Cerebellar cortex (tissue), 1 donor: ENCODE data around the gene ZBTB2.

Experiments
- DNase-seq: peaks from one replicate; pipeline ENCODE4 v3.0.0-alpha.2; 2015; ENCODE audit warnings: low spot score

Gene ZBTB2, protein sequence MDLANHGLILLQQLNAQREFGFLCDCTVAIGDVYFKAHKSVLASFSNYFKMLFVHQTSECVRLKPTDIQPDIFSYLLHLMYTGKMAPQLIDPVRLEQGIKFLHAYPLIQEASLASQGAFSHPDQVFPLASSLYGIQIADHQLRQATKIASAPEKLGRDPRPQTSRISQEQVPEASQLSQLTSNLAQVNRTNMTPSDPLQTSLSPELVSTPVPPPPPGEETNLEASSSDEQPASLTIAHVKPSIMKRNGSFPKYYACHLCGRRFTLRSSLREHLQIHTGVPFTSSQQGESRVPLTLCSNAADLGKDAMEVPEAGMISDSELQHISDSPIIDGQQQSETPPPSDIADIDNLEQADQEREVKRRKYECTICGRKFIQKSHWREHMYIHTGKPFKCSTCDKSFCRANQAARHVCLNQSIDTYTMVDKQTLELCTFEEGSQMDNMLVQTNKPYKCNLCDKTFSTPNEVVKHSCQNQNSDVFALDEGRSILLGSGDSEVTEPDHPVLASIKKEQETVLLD

DNA sequence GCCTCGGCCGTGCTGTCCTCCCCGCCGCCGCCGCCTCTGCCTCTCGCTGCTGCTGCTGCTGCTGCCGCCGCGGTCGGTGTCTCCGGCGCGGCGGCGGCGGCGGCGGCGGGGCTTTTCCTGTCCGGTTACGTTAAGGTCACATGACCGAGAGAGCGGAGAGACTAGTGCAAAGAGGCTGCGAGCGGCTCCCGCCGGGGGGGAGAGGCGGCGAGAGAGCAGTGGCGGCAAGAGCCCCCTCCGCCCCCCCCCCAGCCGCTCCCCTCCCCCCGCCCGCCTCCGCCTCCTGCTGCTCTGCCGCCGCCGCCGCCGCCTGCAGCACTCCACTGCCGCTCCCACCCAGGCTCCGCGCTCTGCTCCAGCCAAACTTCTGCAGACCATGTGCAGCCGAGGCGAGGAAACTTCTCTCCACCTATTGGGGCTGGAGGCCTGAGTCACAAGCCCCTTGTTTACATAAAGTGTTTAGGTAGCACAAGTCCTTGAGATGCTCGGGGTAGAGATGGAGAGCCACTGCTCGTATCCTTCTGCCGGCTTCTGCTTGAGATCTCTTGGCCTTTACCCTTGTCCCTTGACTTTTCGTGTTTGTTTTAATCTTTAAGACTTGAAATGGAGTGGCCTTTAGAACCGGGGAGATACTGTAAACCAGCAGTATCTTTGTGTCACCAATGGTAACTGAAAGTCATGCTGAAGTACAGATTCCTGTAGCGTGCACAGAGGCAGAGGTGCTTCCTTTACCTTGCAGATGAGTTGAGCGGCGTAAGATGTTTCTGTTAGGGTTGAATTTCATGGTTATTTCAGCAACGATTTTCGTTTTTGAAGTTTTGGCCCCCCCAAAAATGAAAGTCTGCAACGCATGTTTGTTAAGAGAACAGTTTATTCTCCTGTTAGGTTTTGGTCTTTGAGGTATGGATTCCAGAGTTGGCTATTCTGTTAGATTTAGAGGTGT lies at the start of gene ZBTB2:
ZBTB2 (minus strand) TSS at position 89 of the 943 bp plus-strand sequence. CDS start 17,922 bp downstream, outside the sequence.
- peak; percentile 62 for DNase-seq

DNA sequence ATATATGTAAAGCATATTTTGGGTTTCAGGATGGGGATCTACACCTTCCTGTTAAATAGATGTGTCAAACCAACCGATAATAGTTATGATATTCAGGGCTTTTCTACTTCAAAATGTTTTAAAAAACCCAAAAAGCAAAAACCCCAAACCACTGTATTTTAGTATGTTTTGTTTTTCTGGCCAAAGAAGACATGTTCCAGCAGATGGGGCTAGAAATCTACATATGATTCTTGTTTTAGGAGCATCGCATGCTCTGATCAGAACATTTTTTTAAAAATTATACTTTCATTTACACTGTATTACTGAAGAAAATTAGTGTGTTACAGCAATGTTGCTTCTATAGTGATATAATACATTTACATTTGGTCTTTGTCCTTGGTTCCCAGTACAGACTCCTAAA lies 49.6 kb upstream of the ZBTB2 start:
- no peak for DNase-seq

DNA sequence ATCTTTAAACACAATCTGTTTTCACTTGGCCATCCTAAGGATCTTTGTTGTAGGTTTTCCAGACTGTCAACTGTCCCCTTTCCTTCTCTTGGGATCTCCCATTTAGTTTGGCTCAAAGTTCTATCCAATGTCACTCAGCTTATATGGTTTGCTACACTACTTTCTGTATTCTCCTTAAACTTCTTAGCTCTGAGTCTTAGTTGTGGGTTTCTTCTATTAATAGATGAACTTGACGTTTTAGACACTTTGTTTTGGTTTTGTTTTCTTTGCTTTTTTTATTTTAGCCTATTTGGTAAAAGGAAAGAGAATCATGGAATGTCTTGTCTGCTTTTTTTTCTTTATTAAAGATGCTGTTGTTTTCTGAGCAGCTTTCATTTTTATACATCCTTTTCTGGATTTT lies 49.1 kb upstream of the ZBTB2 start:
- no peak for DNase-seq

DNA sequence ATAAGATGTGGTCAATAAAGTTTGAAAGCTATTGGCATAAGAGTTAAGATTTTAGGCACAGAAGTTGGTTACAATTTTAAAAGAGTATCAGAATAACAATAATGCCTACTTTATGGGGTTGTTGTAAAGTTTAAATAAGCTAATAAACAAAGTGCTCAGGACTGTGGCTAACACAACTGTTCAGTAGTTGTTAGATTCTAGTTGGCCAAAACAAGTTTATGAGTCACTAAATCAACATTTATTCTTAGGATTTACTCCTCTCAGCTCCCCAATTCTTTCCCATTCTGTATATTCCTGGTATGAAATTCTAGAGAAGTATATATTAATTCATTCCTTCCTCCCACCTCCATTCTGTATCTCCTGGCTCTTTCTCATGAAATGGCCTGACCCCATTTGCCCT lies 46.0 kb upstream of the ZBTB2 start:
- no peak for DNase-seq

DNA sequence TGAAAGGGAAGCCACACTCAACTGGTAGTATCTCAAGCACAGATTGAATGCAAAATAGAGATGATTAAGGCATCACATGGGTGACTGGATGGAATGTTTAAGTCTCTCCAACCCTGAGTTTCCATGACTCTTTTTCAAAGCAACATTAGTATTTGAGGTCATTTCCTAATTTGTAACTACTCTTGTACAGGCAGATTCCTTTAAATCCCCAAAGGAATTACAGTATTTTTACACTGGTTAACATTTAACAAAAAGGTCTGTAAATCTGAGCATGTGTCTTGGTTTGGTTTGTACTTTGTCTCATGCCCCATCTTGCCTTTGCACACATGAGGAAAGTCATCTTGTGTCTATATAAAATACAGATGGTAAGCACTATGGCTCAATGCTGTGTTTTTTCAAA lies 45.4 kb upstream of the ZBTB2 start:
- no peak for DNase-seq

DNA sequence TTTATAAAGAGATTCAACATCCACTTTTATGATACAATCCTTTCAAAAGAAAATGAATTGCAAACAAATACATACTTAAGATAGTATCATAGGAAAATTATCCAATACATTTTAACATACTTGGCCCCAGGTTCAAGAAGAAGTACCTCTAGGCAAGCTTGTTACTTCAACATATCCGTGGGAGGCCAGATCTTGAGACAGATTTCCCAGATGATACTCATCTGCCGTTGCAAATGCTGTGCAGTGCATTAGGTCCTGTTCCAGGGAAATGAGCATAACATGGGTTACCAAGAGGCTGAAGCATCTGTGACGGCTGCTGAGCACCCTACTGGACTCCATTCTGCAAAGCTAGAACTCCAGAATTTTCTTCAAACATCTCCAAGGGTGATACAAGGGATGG lies 44.9 kb upstream of the ZBTB2 start:
- DNase-seq = no peak

DNA sequence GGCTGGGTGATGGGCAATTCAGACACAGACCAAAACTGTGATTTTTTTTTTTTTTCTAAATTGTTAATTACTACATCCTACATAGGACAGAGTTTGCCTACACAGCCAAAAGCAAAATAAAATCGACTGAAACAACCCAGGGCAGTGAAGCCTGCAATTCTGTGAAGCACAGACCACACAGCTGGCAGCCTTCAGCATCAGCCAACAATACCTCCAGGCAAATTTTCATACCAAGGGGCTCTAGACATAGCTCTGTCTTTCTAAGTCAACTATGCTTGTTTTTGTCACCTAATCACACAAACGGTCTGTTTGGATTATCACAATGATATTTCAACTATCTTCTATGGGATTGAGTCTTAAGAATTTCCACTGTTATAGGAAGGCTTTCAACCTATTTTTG lies 43.0 kb upstream of the ZBTB2 start:
- no peak for DNase-seq

DNA sequence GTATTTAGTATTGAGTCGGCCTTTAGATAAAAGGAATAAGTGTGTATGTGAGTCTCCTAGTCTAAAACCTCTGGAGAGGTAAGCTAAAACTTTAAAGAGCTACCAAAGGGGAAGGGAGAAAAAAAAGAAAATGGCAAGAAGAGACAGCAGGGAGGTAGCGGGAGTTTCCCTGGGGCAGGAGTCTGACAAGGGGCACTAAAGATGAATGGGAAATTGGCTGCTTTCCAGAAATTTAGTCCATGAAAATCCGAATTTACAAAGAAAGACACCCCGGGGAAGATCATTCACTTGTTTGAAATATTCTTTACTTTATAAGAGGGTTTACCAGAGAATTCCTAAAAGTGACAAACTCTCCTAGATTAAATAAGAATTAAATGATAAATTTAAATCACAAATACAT lies 41.3 kb upstream of the ZBTB2 start:
- no peak for DNase-seq

DNA sequence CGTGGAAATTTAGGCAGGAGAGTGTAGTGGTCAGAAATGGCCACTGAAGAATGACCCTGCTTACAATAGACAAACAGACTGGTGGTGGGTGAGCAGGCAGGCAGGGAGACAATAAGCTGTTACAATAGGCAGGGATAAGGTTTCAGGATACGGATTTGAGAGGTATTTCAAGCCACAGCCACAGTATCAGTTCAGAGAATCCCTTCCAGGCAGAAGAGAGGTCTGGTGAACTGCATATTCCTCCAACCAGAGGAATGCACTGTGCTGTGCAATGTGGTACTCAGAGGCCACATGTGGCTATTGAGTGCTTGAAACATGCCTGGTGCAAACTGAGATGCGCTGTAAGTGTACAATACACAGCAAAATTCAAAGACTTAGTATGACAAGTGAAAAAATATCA lies 40.0 kb upstream of the ZBTB2 start:
- no peak for DNase-seq

DNA sequence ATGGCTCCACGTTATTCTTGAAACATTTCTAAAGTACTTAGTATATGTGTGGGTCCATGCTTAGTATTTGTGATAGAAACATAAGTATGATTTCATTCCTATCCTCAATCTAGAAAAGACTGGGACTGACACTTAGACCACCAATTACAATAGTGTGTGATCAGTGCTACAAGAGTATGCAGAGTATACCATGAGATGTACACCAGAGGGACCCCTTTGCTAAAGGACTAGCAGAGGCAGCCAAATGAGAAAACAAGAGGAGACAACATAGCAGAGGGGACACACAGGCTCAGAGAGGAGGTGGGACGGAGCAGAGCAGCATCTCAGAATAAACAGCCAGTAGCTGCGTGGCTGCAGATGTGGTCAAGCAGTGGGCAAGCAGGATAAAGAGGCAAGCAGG lies 39.5 kb upstream of the ZBTB2 start:
- peak; percentile 26 for DNase-seq

DNA sequence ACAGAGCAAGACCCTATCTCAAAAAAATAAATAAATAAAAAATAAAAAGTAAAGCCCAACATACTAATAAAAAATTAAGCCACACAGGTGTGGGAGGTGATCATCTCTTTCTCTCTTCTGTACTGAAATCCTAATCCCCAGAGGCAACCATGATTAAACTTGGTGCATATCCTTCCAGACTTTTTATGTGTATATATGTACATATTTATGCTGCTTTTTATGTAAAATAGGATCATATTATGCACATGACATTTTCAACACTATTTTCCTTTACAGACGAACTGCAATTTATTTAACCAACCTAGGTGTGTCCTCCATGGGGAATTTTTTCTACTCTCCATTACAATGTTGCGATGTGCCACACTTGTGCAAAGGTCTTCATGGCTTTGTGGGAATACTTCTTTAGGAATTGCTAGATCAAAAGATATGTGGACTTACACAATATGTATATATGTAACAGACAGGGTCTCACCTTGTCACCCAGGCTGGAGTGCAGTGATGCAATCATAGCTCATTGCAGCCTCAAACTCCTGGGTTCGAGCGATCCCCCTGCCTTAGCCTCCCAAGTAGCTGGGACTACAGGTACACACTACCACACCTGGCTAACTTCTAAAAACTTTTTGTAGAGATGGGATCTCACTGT lies 36.9 kb upstream of the ZBTB2 start:
- DNase-seq = no peak

DNA sequence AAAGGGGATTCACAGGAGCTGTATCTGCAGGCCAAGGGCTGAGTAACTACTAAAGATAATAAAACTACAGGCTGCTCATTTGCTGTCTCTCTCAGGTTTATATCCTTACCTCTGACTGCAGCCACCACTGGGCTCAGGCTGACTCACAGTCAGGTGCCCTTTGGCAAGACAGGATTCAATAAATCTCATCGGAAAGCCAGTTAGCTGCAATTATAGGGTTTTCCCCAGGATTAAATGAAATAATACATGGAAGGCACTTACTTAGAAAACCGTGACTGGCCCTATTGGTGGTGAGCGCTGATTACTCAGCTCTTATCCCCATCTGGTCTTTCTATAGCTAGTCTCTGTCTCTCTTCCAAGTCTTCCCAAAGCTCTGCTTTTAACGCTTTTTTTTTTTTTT lies 34.2 kb upstream of the ZBTB2 start:
- DNase-seq = no peak

DNA sequence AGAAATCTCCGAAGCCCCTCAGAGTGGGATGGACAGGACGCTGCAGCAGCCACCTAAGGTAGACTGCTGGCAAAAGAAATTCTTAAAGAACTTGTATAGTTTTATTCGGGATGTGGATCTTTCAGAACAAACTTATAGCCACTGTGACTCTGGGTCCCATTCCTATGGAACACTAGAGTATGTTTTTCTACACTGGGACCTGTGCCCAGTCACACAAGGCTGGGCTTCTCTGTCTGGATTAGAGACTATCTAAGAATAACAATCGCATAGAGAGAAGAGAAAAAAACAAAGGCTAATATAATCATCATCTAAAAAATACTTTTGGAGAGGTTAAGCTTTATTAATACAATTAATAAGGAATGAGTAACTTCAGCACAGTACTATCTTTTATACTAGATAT lies 31.6 kb upstream of the ZBTB2 start:
- no peak for DNase-seq

DNA sequence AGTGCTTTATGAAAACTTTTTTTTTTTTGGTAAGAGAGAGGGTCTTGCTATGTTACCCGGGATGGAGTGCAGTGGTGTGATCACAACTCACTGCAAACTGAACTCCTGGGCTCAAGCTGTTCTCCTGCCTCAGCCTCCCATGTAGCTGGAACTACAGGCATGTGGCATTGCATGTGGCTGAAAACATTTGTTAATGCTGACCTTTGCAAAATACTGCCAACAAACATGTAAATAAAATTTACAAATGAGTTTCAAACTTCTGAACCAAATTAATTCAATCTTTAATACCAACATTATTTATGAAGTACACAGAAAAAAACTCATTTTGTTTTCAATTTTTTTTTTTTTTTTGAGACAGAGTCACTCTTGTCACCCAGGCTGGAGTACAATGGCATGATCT lies 26.1 kb upstream of the ZBTB2 start:
- DNase-seq = no peak

DNA sequence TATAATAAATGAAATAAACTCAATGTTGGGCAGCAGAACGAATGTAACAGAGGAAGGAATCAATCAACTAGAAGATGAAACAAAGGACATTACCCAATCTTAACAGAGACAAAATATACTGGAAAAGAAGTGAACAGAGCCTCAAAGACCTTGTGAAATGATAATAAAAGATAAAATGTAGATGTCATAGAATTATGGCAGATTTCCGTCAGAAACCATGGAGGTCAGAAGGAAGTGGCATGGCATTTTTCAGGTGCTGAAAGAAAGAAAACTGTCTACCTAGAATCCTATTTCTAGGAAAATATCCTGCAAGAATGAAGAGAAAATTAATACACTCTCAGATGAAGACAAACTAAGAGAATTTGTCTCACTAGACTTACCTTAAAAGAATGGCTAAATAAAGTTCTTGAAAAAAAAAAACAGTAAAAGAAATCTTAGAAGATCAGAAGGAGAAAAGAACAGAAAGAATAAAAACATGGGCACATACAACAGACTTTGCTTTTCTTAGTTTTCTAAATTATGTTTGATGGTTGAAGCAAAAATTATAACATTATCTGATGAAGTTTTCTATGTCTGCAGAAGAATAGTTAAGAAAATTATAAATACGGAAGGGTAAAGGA lies 23.4 kb upstream of the ZBTB2 start:
- DNase-seq = no peak

DNA sequence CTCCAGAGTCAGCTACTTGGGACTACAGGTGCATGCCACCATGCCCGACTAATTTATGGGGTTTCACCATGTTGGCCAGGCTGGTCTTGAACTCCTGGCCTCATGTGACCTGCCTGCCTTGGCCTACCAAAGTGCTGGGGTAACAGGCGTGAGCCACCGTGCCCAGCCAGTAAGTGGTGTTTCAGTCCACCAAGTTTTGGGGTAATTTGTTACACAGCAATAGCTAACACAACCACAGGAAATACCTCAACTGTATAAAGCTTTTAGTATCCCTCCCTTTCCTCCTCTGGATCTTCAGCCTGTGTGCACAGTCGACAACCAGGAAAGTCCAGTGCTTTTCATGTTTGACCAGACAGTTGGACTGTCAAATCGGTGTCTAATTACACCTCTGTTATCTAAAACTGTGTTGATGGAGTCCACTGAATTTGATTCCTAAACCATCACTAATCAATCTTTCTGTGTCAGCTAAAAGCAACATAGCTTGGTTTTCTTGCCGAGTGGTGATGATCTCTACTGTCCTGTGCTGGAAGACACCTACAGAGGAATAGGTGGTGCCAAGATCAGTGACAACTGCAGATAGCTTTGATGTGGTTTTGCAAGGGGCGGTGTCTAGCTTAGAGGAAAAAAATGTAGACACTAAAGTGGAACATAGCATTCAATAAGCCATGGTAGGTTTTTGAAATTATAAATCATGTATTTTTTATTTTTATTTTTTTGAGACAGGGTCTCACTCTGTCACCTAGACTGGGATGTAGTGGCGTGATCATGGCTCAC lies 22.2 kb upstream of the ZBTB2 start:
- no peak for DNase-seq

DNA sequence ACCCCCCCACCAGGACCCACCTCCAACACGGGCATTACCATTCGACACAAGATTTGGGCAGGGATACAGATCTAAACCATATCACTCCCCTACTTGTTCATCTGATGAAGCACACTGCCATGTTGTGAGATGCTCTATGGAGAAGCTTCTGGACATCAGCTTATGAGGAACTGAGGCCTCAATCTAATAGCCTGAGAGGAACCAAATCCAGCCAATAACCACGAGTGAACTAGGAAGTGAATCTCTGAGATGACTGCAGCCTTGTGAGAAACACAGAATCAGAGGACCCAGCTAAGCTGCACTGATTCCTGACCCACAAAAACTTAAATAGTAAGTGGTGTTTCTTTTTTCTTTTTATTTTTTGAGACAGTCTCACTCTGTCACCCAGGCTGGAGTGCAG lies 21.6 kb upstream of the ZBTB2 start:
- no peak for DNase-seq

DNA sequence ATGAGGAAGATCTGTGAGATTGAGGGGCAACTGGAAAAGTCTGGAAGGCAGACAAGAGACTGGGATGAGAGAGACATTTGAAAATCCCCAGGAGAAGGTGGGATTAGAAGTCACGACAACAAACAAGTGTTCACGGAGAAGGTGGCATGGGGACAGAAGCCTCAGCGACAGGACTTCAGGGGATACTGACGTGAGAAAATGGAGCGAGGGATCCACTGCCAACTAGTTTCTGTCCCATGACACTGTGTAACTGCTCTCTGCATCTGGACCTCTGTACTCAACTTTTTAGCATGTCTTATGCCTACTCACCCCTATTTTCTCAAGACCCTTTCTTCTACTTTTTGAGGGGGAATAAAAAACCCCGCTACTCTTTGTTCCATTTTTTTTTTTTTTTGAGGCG lies 18.3 kb upstream of the ZBTB2 start:
- no peak for DNase-seq

DNA sequence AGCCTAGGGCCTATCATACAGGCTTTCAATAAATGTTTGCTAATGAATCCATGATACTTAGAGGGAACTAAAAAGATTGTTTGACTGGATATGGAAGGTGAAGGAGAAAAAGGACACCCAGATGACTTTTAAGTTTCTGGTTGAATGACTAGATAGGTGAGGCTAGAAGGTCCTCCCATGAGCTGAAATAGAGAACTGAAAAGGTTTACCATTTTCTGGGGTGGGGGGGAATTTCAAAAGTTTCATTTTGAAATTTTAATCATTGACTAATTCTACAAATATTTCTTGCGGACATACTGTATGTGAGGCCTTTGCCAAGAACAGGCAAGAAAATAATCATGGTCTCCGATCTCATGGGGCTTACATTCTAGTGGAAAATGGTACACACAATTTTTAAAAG lies 17.9 kb upstream of the ZBTB2 start:
- no peak for DNase-seq

DNA sequence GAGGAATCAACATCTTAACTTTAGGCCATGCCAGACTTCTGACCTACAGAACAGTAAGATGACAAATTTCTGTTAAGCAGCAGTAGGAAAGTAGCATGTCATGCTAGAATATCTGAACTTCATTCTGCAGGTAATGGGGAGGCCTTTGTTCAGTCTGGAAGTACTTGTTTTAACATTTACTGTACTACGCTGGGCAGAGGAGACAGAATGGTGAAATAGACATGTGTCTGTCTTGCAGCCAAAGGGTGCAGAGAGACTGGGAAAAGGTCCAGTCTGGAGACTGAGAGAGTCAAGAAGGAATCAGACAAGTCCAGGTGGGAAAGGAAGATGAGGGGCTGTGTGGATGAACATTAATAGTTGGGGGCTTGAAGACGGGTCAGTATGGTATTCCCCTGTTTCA lies 17.5 kb upstream of the ZBTB2 start:
- no peak for DNase-seq

DNA sequence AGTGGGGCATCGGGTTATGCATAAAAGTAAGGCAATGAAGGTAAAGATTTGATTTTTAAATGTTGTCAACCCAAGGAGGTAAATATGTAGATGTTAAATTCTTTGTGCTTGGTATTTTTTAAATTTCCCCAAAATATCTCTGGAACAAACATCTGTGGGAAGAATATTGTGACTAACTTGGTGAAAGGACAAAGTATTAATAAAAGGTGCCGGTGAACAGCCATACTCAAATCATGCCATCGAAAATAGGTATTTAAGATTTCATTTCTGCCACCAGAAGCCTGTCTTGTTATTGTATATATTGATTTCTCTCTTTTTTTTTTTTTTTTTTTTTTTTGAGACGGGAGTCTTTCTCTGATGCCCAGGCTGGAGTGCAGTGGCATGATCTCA lies 12.6 kb upstream of the ZBTB2 start:
- no peak for DNase-seq
